Activated CD4-positive, alpha-beta T cell treated with anti-CD3 and anti-CD28 coated beads, Interleukin-2, amount 10 ng/mL, durations not matched to agents 7 days and 5 days (primary cell): Measurements from ENCODE around the gene TMIE. TPM values are rescaled to one million over a fixed set of nuclear protein-coding genes. Genes with fewer than 3 reads are reported as not detected.

Experiments used
- CTCF ChIA-PET: fragments of 350-600 bp; sonication (Branson Sonifier 250); formaldehyde crosslinking; loops from one replicate; lab custom pipeline; 2021; ENCODE audit warnings: antibody characterized with exemption; lab: Charles Lee
- POLR2A ChIA-PET: fragments of 350-600 bp; sonication (Branson Sonifier 250); formaldehyde crosslinking; loops from one replicate; lab custom pipeline; 2021; ENCODE audit warnings: antibody characterized with exemption; lab: Charles Lee
- DNase-seq: peaks from one replicate; pipeline ENCODE4 v3.0.0-alpha.2; 2020
- H3K27ac Mint-ChIP-seq: one replicate; pipeline ENCODE4 v1.8.0; 2021; ENCODE audit warnings: mild to moderate bottlenecking, moderate library complexity, mixed read lengths
- H3K27me3 Mint-ChIP-seq: one replicate; pipeline ENCODE4 v1.8.0; 2021; ENCODE audit warnings: mixed read lengths
- H3K36me3 Mint-ChIP-seq: one replicate; pipeline ENCODE4 v1.8.0; 2021; ENCODE audit warnings: low read depth, mixed read lengths
- H3K4me1 Mint-ChIP-seq: one replicate; pipeline ENCODE4 v1.8.0; 2021; ENCODE audit warnings: mixed read lengths
- H3K4me3 Mint-ChIP-seq: one replicate; pipeline ENCODE4 v1.8.0; 2021; ENCODE audit warnings: mild to moderate bottlenecking, moderate library complexity, mixed read lengths
- H3K9me3 Mint-ChIP-seq: one replicate; pipeline ENCODE4 v1.8.0; 2021; ENCODE audit warnings: mixed read lengths
- total RNA-seq, 2 experiments: library from RNA; stranded (reverse); gene quantifications; one replicate each; pipeline ENCODE4 v1.2.3, GENCODE V29; 2021

The TMIE gene
- total RNA-seq, 2 experiments from 2014 or later, result 1.2 to 1.6 TPM

DNA sequence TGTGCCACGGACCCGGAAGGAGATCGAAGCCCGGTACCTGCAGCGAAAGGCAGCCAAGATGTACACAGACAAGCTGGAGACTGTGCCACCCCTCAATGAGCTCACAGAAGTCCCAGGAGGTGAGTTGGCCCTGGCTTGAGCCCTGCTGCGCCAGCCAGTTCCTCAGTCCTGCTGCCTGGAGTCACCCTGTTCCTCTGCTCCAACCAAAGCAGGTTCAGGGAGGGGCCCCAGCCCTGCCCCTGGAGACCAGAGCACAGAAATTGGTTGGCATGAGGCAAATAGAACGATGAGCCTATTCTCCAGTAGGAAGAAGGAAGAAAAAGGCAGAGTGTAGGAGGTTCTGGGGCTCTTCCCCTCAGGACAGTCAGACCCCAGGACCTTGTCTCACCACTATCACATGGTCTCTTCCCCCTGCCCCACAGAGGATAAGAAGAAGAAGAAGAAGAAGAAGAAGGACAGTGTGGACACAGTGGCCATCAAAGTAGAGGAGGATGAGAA is 8.0 kb downstream of the TMIE start:
- H3K9me3 Mint-ChIP-seq, result no peaks in the 10 kb centered on the region
- POLR2A ChIA-PET, result no interaction called here
- CTCF ChIA-PET, result no interaction called here
- no peaks in the 10 kb centered on the region for H3K4me1 Mint-ChIP-seq
- DNase-seq, result no peak
- H3K27ac Mint-ChIP-seq, result no peak overlapping the region
- no peaks in the 10 kb centered on the region for H3K27me3 Mint-ChIP-seq
- H3K36me3 Mint-ChIP-seq, result no peaks in the 10 kb centered on the region
- H3K4me3 Mint-ChIP-seq, result no peak overlapping the region

DNA sequence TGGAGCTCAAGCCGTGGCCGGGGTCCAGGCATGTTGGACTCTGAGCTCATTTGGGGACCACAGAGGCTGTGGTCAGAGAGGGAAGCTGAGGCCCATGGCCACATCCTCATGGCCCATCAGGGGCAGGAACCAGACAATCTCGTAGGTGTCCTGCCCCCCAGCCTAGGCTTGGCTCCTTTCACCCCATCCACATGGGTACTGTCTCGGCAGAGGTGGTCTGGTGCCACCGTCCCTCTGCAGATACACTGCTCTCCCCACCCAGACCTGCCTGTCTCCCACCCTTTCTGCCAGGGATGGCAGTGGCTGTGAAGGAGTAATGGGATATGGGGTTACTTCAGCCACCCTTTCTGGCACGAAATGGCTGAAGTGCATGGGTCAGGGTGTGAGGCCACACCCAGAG is 8.5 kb downstream of the TMIE start:
- ChIA-PET CTCF (no interaction called here), POLR2A (no interaction called here)
- Mint-ChIP-seq H3K27me3 (no peaks in the 10 kb centered on the region), H3K9me3 (no peaks in the 10 kb centered on the region), H3K4me1 (no peaks in the 10 kb centered on the region), H3K36me3 (no peaks in the 10 kb centered on the region), H3K27ac (no peak overlapping the region), H3K4me3 (no peak overlapping the region)
- DNase-seq, result no peak

DNA sequence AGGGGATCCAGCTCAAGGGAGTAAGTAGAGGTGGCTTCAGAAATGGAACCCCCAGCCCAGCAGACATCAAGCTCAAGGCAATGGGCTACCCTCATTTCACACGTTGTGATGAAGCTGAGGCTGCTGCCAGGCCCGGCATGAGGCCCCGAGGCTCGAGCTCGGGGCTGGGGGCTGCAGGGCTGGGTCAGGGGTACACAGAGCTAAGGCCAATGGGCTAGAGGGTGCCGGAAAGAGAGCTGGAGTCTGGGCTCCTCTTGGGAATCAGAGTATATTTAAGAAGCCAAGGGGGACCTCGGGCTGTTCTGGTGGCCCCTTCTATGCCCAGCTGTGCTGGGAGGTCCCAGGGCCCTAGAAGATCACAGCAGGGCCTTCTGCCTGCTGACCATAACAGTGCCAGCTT is 9.0 kb downstream of the TMIE start:
- H3K27ac Mint-ChIP-seq, result no peak overlapping the region
- no peaks in the 10 kb centered on the region for H3K4me1 Mint-ChIP-seq
- ChIA-PET POLR2A (no interaction called here), CTCF (no interaction called here)
- DNase-seq, result no peak
- H3K9me3 Mint-ChIP-seq, result no peaks in the 10 kb centered on the region
- H3K4me3 Mint-ChIP-seq, result no peak overlapping the region
- no peaks in the 10 kb centered on the region for H3K27me3 Mint-ChIP-seq
- no peaks in the 10 kb centered on the region for H3K36me3 Mint-ChIP-seq

DNA sequence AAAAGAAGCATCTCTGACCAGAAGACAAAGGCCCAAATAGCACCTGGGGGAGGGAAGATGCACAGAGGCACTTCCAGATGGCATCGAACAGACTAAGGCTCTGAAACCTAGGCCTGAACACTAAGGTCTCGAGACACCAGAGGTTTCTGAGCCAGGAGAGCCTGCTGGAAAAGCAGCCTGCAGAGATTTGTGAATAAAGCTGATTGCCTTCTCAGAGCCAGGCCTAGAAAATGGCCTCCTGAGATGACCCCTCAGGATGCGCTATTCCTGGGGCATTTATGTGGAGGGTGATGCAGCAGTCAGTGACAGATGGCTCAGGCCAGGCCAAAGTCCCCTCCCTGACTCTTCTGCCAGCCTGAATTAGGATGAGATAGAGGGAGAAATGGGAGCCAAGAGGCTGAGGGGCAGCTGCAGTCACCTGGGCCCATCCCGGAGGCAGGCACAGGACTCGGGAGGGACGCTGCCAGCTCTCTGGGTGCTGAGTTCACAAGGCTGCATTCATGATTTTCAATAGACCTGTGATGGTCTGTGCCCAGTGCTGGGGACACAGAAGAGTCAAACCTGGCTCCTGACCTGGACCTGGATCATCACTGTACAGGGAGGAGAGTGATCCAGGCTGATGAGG is 9.6 kb downstream of the TMIE start:
- Mint-ChIP-seq H3K4me3 (no peak overlapping the region), H3K36me3 (no peaks in the 10 kb centered on the region), H3K4me1 (no peaks in the 10 kb centered on the region), H3K9me3 (no peaks in the 10 kb centered on the region), H3K27ac (no peak overlapping the region), H3K27me3 (no peaks in the 10 kb centered on the region)
- CTCF ChIA-PET, result no interaction called here
- POLR2A ChIA-PET, result no interaction called here
- DNase-seq, result no peak

DNA sequence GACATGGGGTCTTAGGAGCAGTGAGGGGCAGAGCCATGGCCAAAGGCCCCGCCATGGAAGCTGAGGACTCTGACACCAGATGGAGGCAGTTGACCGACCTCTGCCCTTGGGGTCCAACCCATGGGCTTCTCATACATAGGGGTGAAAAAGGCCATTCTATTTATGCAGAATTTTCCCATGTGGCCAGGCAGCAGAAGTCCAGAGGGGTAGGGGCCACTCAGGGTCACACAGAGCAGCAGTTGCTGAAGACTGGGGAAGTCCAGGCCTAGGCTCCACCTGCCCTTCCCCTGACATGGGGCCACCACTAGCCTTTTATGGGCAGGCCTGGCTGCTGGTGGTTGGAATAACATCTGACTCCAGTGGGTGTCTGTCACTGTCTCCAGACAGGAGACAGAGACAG is 10.1 kb downstream of the TMIE start:
- H3K36me3 Mint-ChIP-seq, result no peaks in the 10 kb centered on the region
- DNase-seq, result no peak
- no peak overlapping the region for H3K27ac Mint-ChIP-seq
- ChIA-PET CTCF (no interaction called here), POLR2A (no interaction called here)
- no peak overlapping the region for H3K4me3 Mint-ChIP-seq
- H3K4me1 Mint-ChIP-seq, result no peaks in the 10 kb centered on the region
- peaks cover 2% of the 10 kb centered on the region for H3K27me3 Mint-ChIP-seq
- no peaks in the 10 kb centered on the region for H3K9me3 Mint-ChIP-seq

DNA sequence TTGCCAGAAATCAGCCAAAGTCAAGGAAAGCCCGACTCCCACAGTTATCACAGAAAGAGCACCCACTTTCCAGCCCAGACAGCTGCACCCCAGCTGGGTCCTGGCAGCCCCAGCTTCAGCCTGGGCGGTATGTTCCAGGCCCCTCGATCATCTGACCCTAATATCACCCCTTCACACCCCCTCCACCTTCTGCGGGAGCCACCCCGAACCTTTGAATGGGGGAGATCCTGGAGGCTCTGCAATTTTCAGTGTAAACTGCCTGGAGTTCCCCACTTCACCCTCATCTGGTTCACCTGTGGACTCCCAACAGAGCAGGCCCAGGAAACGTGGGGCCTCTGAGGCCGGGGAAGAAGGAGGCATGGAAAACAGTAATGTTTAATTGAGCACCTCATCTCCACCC is 10.6 kb downstream of the TMIE start:
- H3K4me3 Mint-ChIP-seq, result no peak overlapping the region

DNA sequence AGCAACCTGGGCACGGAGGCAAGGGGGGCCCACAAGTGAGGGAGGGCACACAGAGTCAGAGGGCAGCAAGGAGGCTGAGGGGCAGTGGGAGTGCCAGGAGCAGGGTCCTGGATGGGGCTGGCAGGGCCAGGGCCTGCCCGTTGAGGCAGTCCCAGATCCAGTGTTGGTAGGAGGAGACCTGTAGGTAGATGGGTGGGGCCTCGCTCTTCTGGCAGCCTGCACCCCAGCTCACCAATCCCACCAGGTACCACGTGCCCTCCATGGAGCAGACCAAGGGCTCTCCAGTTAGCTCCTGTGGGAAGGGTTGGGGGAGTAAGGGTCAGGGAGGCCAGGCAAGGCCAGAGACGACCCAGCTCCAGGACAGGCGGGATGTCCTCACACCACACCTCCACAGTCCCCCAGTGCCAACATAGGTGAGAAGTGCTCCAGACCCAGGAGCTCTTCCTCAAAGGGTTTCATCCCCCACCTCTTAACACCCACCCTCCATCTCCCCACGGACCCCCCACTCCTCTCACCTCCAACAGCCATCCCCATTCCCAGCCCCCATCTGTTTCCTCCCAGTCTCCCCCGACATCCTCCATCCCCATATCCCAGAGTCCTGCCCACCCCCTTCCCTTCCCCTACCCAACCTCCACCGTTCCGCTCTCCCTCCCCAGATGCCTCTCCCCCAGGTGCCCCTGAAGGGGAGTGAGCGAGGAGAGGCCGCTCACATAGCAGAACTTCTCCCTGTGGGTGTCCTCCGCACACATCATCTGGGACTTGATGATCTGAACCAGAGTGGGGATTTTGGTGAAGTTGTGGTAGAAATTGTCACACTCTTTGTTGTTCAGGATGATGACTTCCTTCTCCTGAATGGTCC is 11.2 kb downstream of the TMIE start:
- Mint-ChIP-seq H3K27me3 (peaks cover 2% of the 10 kb centered on the region), H3K4me3 (no peak overlapping the region), H3K27ac (no peak overlapping the region), H3K36me3 (no peaks in the 10 kb centered on the region), H3K9me3 (no peaks in the 10 kb centered on the region), H3K4me1 (no peaks in the 10 kb centered on the region)
- no peak for DNase-seq
- POLR2A ChIA-PET, result no interaction called here
- CTCF ChIA-PET, result no interaction called here

More for the DNA sequence above, 10.6 kb downstream of the TMIE start:
- H3K27ac Mint-ChIP-seq, result no peak overlapping the region
- ChIA-PET CTCF (no interaction called here), POLR2A (no interaction called here)
- H3K9me3 Mint-ChIP-seq, result no peaks in the 10 kb centered on the region
- no peaks in the 10 kb centered on the region for H3K4me1 Mint-ChIP-seq
- H3K36me3 Mint-ChIP-seq, result no peaks in the 10 kb centered on the region
- peaks cover 2% of the 10 kb centered on the region for H3K27me3 Mint-ChIP-seq
- no peak for DNase-seq

DNA sequence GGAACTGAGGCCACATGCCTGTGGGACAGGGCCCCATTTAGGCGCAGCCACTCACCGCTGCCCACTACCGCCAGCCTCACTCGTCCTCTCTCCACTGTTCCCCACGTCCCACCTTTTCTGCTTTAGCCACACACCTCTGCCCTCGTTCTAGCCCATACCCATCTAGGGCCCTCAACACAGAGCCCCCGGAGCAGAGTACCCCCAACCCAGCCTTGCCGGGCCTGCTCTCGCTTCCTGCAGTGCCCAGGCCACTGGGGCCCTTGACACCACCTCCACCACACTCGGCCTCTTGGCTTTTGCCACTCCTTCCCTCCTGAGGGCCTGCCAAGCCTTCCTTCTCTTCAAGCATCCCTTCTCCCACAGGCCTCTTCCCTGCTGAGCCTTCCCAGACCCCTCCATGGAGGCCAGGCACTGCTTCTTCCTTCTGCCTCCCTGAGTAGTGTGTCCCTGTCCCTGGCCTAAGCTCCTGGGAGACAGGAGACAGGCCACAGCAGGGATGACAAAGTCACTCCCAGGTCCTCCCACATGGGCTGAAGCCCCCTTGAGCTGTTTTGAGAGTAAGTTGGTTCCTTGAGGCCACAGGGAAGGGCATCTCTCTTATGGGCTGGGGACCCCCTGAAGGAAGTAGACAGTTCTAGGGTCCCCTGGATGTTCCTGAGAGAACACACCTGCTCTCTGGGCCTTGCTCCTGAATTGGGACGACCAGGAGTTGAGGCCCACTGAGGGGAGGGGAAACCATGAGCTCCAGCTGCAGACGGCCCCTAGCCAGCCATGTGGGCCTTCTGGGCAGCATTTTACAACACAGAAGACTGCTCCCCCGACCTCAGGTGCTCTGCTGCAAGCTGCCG is 12.1 kb downstream of the TMIE start:
- no peak overlapping the region for H3K4me3 Mint-ChIP-seq
- no peak overlapping the region for H3K27ac Mint-ChIP-seq
- ChIA-PET CTCF (interaction anchor here (1.4 kb wide), 1 partner anchor 19 kb away, joined by 3 read pairs; no protein-coding TSS in a partner anchor), POLR2A (no interaction called here)
- H3K27me3 Mint-ChIP-seq, result peaks cover 5% of the 10 kb centered on the region
- H3K9me3 Mint-ChIP-seq, result no peaks in the 10 kb centered on the region
- DNase-seq, result no peak
- H3K4me1 Mint-ChIP-seq, result no peaks in the 10 kb centered on the region
- H3K36me3 Mint-ChIP-seq, result no peaks in the 10 kb centered on the region

DNA sequence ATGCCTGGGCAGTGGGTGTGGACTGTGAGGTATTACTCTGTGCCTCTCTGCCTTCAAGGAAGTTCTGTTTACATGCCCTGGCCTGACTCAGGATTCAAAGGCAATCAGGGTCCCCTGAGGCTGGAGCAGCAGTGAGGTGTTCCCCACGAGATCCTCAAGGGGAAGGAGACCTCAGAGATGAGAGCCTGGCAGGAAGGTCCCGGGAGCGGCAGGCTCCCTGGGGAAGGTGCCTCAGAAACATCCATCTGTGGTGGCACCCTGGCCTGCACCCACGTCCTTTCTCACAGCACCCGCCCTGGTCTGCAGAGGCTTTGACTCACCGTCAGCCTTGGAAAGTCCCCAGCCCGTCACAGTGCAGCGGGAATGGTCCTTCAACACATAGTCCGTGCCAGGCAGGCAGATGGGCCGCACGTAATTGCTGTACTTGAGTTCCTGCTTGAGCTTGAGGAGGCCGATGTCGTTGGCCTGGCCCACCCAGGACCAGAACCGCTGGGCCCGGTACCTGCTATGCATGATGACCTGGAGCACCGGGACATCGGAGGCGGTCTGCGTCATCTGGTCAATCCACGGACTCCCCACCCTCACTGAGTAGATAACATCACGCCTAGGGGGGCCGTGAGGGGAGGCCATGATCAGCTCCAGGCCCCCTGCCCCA is 12.8 kb downstream of the TMIE start:
- peaks cover 7% of the 10 kb centered on the region for H3K27me3 Mint-ChIP-seq
- no peak for DNase-seq
- H3K4me1 Mint-ChIP-seq, result no peaks in the 10 kb centered on the region
- no peaks in the 10 kb centered on the region for H3K9me3 Mint-ChIP-seq
- H3K27ac Mint-ChIP-seq, result no peak overlapping the region
- no peak overlapping the region for H3K4me3 Mint-ChIP-seq
- POLR2A ChIA-PET, result no interaction called here
- CTCF ChIA-PET, result interaction anchor here (1.4 kb wide), 1 partner anchor 19 kb away, joined by 3 read pairs; no protein-coding TSS in a partner anchor
- H3K36me3 Mint-ChIP-seq, result no peaks in the 10 kb centered on the region

DNA sequence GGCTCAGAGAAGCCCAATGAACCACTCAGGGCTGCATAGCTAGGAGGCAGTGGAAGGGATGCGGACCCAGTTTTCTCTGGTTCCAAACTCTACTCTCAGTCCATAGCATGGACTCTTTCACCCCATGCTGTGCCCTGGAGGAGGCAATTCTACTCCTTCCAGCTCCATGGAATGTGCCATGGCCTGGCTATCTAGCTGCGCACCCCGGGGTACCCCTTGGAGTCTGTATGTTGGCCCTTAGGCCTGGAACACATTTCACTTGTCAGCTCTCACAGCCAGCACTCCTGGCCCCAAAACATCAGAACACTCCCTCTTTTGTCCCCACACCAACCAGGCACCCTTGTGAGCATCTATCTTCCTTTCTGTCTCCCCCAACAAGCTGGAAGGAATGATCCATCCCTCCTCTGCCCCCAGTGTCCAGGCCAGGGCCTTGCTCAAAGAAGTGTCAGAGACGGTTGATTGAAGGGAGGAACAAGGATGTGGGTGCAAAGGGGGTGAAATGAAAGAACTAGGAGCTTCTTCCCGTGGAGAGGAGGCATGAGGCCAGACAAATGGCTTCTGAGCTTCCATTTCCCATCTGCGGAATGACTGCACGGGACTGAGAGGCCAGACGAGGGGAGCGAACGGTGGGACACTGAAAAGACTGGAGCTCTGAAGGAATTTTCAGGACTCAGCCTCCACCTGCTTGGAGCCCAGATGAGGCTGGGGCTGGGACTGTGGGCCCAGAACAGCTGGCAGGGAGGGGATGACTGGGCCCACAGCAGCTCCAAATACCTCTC is 13.7 kb downstream of the TMIE start:
- Mint-ChIP-seq H3K4me1 (no peaks in the 10 kb centered on the region), H3K9me3 (no peaks in the 10 kb centered on the region), H3K27ac (no peak overlapping the region), H3K4me3 (no peak overlapping the region), H3K36me3 (no peaks in the 10 kb centered on the region), H3K27me3 (peaks cover 7% of the 10 kb centered on the region)
- POLR2A ChIA-PET, result no interaction called here
- DNase-seq, result no peak
- CTCF ChIA-PET, result interaction anchor here (0.8 to 1.4 kb wide), 5 partner anchors 9 to 20 kb away, joined by 3 to 4 read pairs (median 3); no protein-coding TSS in a partner anchor

DNA sequence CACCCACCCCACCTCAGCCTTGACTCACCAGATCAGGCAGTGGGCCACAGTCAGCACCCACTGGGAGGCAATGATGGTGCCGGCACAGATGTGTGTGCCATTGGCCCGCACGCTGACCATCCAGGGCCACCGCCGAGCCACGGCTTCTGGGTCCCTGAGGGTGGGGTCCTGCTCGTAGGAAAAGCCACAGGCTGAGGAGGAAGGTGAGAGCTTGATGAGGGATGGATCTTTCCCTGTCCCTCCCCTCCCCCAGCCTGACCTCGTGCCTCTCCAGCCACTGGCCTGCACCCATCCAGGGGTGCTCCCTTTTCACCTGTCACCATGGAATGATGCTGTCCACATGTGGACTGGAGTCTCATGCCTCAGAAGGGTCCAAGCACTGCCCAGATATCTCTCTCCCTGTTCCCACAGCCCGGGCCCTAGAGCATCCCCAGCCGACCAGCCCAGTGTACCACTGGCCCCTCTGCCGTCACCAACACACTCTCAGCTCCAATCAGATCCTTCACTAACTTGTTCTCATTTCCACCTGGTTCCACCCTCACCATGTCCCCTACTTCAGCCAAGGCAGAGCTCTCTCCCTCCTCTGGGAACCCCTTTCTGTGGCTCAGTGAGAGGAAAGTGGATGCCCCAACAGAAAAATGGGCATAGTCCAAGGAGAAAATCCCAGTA is 14.4 kb downstream of the TMIE start:
- Mint-ChIP-seq H3K27ac (no peak overlapping the region), H3K9me3 (no peaks in the 10 kb centered on the region), H3K4me1 (no peaks in the 10 kb centered on the region), H3K36me3 (no peaks in the 10 kb centered on the region), H3K4me3 (no peak overlapping the region), H3K27me3 (peaks cover 7% of the 10 kb centered on the region)
- CTCF ChIA-PET, result interaction anchor here (0.7 to 1.3 kb wide), 5 partner anchors 8 to 19 kb away, joined by 3 to 4 read pairs (median 3); no protein-coding TSS in a partner anchor
- POLR2A ChIA-PET, result no interaction called here
- DNase-seq, result no peak
